ENCODE measurements around the gene PIP5K1B.

PIP5K1B gene

GRCh38 chr9:68844631-68845612, 139.9 kb downstream of the PIP5K1B start:
- no peak for TF ChIP-seq JUND (IDR thresholded peaks at IDR 0.05; ENCODE audit: low read depth)
- peak; percentile 5 to 47 for DNase-seq (ENCODE audit: low read depth in 1 of 2, low spot score in 1 of 2)
- in situ Hi-C loops (cut with HindIII; ENCODE audit: low pct_unique_long_range_greater_than_20kb, low sequenced_read_pairs) = no loop called here

- no peak for TF ChIP-seq JUND (IDR thresholded peaks at IDR 0.05; ENCODE audit: low read depth)
- in situ Hi-C loops (cut with HindIII; ENCODE audit: low pct_unique_long_range_greater_than_20kb, low sequenced_read_pairs) = no loop called here
- DNase-seq (ENCODE audit: low read depth in 1 of 2, low spot score in 1 of 2) = no peak
Measured at GRCh38 chr9:68847765-68848164, 142.7 kb downstream of the PIP5K1B start.

- no peak for DNase-seq (ENCODE audit: low read depth in 1 of 2, low spot score in 1 of 2)
- in situ Hi-C loops (cut with HindIII; ENCODE audit: low pct_unique_long_range_greater_than_20kb, low sequenced_read_pairs) = no loop called here
- TF ChIP-seq JUND (IDR thresholded peaks at IDR 0.05; ENCODE audit: low read depth) = no peak
Measured at GRCh38 chr9:68851657-68852056, 146.6 kb downstream of the PIP5K1B start.

GRCh38 chr9:68852941-68853340, 147.9 kb downstream of the PIP5K1B start:
- in situ Hi-C loops (cut with HindIII; ENCODE audit: low pct_unique_long_range_greater_than_20kb, low sequenced_read_pairs) = no loop called here
- no peak for TF ChIP-seq JUND (IDR thresholded peaks at IDR 0.05; ENCODE audit: low read depth)
- DNase-seq (ENCODE audit: low read depth in 1 of 2, low spot score in 1 of 2) = no peak

DNA sequence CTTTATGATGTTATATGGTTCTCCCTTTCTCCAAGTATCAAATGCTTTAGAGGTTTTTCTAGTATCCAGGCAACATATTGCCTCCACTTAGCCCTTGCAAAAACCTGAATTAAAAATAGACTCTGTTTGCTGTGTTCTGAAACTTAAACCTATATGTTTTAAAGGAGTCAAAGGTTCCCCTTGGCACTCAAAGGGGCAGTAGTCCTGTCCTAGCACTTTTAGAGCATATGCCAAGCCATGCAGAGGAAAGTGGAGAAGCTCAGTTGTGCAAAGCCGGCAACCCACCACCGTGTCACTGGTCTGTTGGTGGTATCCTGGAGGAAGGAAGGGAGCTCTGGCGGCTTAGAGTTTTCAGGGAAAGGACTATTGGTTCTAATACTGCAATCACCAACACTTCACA, 154.3 kb downstream of the PIP5K1B start:
- in situ Hi-C loops (cut with HindIII; ENCODE audit: low pct_unique_long_range_greater_than_20kb, low sequenced_read_pairs) = no loop called here
- no peak for DNase-seq (ENCODE audit: low read depth in 1 of 2, low spot score in 1 of 2)
- TF ChIP-seq JUND (IDR thresholded peaks at IDR 0.05; ENCODE audit: low read depth) = no peak

DNA sequence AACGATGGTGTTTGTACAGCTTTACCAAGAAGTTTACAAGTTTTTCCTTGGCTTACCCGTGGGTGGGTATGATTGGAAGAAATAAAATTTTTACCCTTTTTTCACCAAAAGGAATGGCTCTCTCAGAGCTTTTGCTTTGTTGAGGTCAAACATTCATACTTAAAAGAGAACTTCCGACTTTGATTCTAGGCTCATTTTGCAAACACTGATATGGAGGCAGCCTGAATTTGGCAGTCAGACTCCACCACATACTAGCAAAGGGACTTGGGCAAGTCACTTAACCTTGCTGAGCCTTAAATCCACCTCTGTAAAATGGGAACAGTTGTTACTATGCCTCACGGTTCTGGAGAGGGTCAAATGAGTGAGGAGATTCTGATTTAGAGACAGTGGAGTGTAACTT, 155.4 kb downstream of the PIP5K1B start:
- no peak for DNase-seq (ENCODE audit: low read depth in 1 of 2, low spot score in 1 of 2)
- in situ Hi-C loops (cut with HindIII; ENCODE audit: low pct_unique_long_range_greater_than_20kb, low sequenced_read_pairs) = no loop called here
- no peak for TF ChIP-seq JUND (IDR thresholded peaks at IDR 0.05; ENCODE audit: low read depth)

GRCh38 chr9:68861436-68861835, 156.4 kb downstream of the PIP5K1B start:
- in situ Hi-C loops (cut with HindIII; ENCODE audit: low pct_unique_long_range_greater_than_20kb, low sequenced_read_pairs) = no loop called here
- TF ChIP-seq JUND (IDR thresholded peaks at IDR 0.05; ENCODE audit: low read depth) = no peak
- no peak for DNase-seq (ENCODE audit: low read depth in 1 of 2, low spot score in 1 of 2)

DNA sequence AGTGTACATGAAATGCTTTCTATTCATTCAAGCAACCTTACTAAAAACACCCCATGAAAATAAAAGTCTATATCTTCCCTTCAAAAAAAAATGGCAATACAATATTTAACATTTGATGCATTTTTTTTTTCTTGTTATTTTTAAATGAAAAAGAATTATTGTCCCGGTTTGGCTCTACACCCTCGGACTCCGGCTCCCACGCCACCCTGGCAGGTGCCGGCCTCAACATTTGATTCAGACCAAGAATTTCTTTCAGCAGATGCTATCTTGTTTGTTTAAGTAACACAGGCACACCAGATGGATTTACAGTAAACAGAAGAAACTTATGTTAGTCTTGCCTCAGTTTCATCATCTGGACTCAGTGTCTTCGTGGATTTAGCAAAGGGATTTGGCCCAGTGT, 162.0 kb downstream of the PIP5K1B start:
- no peak for TF ChIP-seq JUND (IDR thresholded peaks at IDR 0.05; ENCODE audit: low read depth)
- peak in 1 of 2 experiments; percentile 12 for DNase-seq (ENCODE audit: low read depth in 1 of 2, low spot score in 1 of 2)
- in situ Hi-C loops (cut with HindIII; ENCODE audit: low pct_unique_long_range_greater_than_20kb, low sequenced_read_pairs) = no loop called here

DNA sequence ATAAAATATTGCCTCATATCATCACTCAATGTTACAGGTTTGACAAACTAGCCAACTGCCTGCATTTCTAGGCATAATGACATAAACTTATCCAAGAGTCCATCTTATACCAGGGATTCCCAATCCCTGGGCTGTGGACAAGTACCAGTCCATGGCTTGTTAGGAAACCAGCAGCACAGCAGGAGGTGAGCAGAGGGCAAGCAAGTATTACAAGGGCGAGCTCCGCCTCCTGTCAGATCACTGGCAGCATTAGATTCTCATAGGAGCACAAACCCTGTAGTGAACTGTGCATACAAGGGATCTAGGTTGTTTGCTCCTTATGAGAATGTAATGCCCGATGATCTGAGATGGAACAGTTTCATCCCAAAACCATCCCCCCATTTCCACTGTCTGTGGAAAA, 164.0 kb downstream of the PIP5K1B start:
- DNase-seq (ENCODE audit: low read depth in 1 of 2, low spot score in 1 of 2) = no peak
- TF ChIP-seq JUND (IDR thresholded peaks at IDR 0.05; ENCODE audit: low read depth) = no peak
- in situ Hi-C loops (cut with HindIII; ENCODE audit: low pct_unique_long_range_greater_than_20kb, low sequenced_read_pairs) = no loop called here

GRCh38 chr9:68870086-68870485, 165.0 kb downstream of the PIP5K1B start:
- in situ Hi-C loops (cut with HindIII; ENCODE audit: low pct_unique_long_range_greater_than_20kb, low sequenced_read_pairs) = no loop called here
- TF ChIP-seq JUND (IDR thresholded peaks at IDR 0.05; ENCODE audit: low read depth) = no peak
- no peak for DNase-seq (ENCODE audit: low read depth in 1 of 2, low spot score in 1 of 2)

DNA sequence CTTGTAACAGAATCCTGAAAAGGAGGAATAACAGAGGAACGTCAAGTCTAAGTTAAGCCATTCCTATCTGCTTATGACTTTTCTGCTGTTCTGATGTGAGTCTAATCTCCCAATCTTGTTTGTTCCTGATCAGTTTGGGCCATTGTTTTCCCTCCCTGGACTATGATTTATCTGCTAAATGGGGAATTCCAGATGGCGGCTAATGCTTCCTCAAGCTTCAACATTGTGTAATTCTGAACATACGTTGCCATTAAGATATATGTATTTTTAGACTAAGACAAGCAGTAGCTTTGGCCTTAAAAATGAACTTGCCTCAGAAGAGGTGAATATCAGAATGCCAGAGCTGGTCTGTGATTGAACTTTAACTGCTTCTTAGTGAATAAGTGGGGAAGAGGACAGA, 166.2 kb downstream of the PIP5K1B start:
- in situ Hi-C loops (cut with HindIII; ENCODE audit: low pct_unique_long_range_greater_than_20kb, low sequenced_read_pairs) = no loop called here
- TF ChIP-seq JUND (IDR thresholded peaks at IDR 0.05; ENCODE audit: low read depth) = no peak
- DNase-seq (ENCODE audit: low read depth in 1 of 2, low spot score in 1 of 2) = no peak

DNA sequence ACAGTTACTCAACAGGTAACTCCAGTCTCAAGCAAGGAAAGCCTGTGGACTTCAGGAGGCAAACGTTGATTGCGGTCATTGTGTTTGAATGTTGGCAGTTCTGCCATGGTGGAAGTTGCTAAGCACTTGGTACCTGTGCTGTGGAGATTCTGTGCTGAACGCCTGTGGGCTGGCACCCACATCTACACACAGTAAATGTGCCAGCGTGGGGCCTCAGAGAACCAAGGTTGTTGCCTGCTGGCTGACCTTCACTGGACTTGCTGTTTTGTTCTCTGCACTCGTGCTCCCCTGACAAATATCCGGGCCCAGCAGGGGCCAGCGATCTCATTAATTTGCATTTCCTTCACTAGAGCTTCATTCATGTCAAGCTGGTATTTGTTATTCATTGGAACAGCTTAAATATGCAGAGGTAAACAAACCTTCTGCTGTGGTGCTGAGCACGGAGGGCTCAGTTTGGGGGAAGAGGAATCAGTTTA, 167.0 kb downstream of the PIP5K1B start:
- in situ Hi-C loops (cut with HindIII; ENCODE audit: low pct_unique_long_range_greater_than_20kb, low sequenced_read_pairs) = no loop called here
- DNase-seq (ENCODE audit: low read depth in 1 of 2, low spot score in 1 of 2) = peak in 1 of 2 experiments; percentile 2
- TF ChIP-seq JUND (IDR thresholded peaks at IDR 0.05; ENCODE audit: low read depth) = no peak

GRCh38 chr9:68873179-68873578, 168.1 kb downstream of the PIP5K1B start:
- in situ Hi-C loops (cut with HindIII; ENCODE audit: low pct_unique_long_range_greater_than_20kb, low sequenced_read_pairs) = no loop called here
- DNase-seq (ENCODE audit: low read depth in 1 of 2, low spot score in 1 of 2) = no peak
- TF ChIP-seq JUND (IDR thresholded peaks at IDR 0.05; ENCODE audit: low read depth) = no peak

Data from T47D (cell line).